ENCODE data around the gene TNXB.

DNA sequence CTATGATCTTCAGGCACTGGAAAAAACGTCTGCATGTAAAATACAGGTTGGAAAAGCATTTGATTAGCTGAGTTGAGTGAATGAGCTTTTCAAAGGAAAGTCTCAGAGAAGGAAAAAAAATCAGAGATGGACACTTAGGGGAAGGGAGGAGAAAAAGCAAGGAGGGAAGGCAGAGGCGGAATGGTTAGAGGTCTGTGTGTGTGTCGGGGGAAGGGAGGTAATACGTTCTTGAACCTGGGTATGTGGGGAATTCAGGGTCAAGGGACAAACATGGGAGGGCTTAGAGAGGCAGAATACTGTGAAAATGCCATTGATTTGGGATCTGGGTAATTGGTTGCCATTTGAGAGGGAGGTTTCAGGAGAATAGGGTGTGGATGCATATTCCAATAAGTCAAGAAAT is 37.5 kb upstream of the TNXB start:
- TF ChIP-seq, protein P1, sequence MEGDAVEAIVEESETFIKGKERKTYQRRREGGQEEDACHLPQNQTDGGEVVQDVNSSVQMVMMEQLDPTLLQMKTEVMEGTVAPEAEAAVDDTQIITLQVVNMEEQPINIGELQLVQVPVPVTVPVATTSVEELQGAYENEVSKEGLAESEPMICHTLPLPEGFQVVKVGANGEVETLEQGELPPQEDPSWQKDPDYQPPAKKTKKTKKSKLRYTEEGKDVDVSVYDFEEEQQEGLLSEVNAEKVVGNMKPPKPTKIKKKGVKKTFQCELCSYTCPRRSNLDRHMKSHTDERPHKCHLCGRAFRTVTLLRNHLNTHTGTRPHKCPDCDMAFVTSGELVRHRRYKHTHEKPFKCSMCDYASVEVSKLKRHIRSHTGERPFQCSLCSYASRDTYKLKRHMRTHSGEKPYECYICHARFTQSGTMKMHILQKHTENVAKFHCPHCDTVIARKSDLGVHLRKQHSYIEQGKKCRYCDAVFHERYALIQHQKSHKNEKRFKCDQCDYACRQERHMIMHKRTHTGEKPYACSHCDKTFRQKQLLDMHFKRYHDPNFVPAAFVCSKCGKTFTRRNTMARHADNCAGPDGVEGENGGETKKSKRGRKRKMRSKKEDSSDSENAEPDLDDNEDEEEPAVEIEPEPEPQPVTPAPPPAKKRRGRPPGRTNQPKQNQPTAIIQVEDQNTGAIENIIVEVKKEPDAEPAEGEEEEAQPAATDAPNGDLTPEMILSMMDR (IDR thresholded peaks at IDR 0.05): no peak
- TF ChIP-seq POLR2A (IDR thresholded peaks at IDR 0.05): no peak
